PC-3 (cell line): ENCODE data around the gene TAF7. TPM values are rescaled to one million over a fixed set of nuclear protein-coding genes. Genes with fewer than 3 reads are reported as not detected.

Experiments
- ATAC-seq: fragments of 200-7000 bp; cut with Tn5 transposase; 2 replicates; pipeline ENCODE4 v1.9.1; 2020; ENCODE audit warnings: mild to moderate bottlenecking, moderate library complexity
- BruUV-seq: library from RNA; stranded (reverse); fragments of 400-500 nt; replicated peaks from 2 replicates; lab custom pipeline; 2021; lab: Mats Ljungman, UMichigan
- CTCF ChIA-PET: fragments of 300-600 bp; sonication (Branson Sonifier 250); formaldehyde crosslinking; loops from one replicate; lab custom pipeline; 2022; ENCODE audit warnings: antibody characterized with exemption; lab: Charles Lee
- POLR2A ChIA-PET: fragments of 300-600 bp; sonication (Branson Sonifier 250); formaldehyde crosslinking; loops from one replicate; lab custom pipeline; 2022; ENCODE audit warnings: antibody characterized with exemption; ENCODE audit not compliant: unreplicated experiment; lab: Charles Lee
- DNase-seq: peaks from one replicate; pipeline ENCODE4 v3.0.0-alpha.2; 2015
- H2AFZ ChIP-seq: fragments of 300-600 bp; sonication (generic); 2 replicates; pipeline ENCODE4 v1.6.0; 2016; ENCODE audit warnings: antibody characterized with exemption, low read length
- H3F3A ChIP-seq: fragments of 300-600 bp; sonication (generic); one replicate; pipeline ENCODE4 v1.6.0; 2017; ENCODE audit warnings: antibody characterized with exemption, low read length, control low read depth, mild to moderate bottlenecking; ENCODE audit not compliant: unreplicated experiment
- H3K27ac ChIP-seq: fragments of 300-600 bp; sonication (generic); 2 replicates; pipeline ENCODE4 v1.5.1; 2016; ENCODE audit warnings: mild to moderate bottlenecking, low read length
- H3K27me3 ChIP-seq: fragments of 300-600 bp; sonication (generic); 2 replicates; pipeline ENCODE4 v1.6.1; 2016; ENCODE audit warnings: low read length, mixed read lengths
- H3K36me3 ChIP-seq: fragments of 300-600 bp; sonication (generic); 2 replicates; pipeline ENCODE4 v1.6.1; 2016; ENCODE audit warnings: low read depth, mixed run types, low read length, mixed read lengths
- H3K4me1 ChIP-seq: fragments of 300-600 bp; sonication (generic); 2 replicates; pipeline ENCODE4 v1.5.1; 2016; ENCODE audit warnings: low read length; ENCODE audit not compliant: insufficient read depth
- H3K4me2 ChIP-seq: fragments of 300-600 bp; sonication (generic); 2 replicates; pipeline ENCODE4 v1.6.0; 2016; ENCODE audit warnings: low read length
- H3K4me3 ChIP-seq: fragments of 300-600 bp; sonication (generic); 2 replicates; pipeline ENCODE4 v1.5.1; 2016; ENCODE audit warnings: mild to moderate bottlenecking, low read length, mixed read lengths
- H3K79me2 ChIP-seq: fragments of 300-600 bp; sonication (generic); 2 replicates; pipeline ENCODE4 v1.6.1; 2017; ENCODE audit warnings: low read length, mixed read lengths
- H3K9ac ChIP-seq: fragments of 300-600 bp; sonication (generic); 2 replicates; pipeline ENCODE4 v1.6.0; 2016; ENCODE audit warnings: mild to moderate bottlenecking, low read length
- H3K9me2 ChIP-seq: fragments of 300-600 bp; sonication (generic); replicated peaks from 2 replicates; pipeline ENCODE4 v1.6.1; 2016; ENCODE audit warnings: mixed run types, low read length, mixed read lengths
- H3K9me3 ChIP-seq: fragments of 300-600 bp; sonication (generic); 2 replicates; pipeline ENCODE4 v1.6.1; 2016; ENCODE audit warnings: low read length, mixed read lengths
- H4K20me1 ChIP-seq: fragments of 300-600 bp; sonication (generic); 2 replicates; pipeline ENCODE4 v1.6.1; 2016; ENCODE audit warnings: low read length, mixed read lengths
- CTCF ChIP-seq: fragments of 300-600 bp; sonication (generic); conservative IDR thresholded peaks from 2 replicates; pipeline ENCODE4 v1.5.1; 2017; ENCODE audit warnings: antibody characterized with exemption, low read depth, mild to moderate bottlenecking, low read length
- EZH2 ChIP-seq: fragments of 300-600 bp; sonication (generic); IDR thresholded peaks from one replicate; pipeline ENCODE4 v1.6.1; 2017; ENCODE audit warnings: antibody characterized with exemption, mild to moderate bottlenecking, low read length; ENCODE audit not compliant: unreplicated experiment
- EZH2phosphoT487 ChIP-seq: fragments of 300-600 bp; sonication (generic); IDR thresholded peaks from 2 replicates; pipeline ENCODE4 v1.6.1; 2018; ENCODE audit warnings: mild to moderate bottlenecking, antibody characterized with exemption, low read length, borderline replicate concordance
- intact Hi-C: fragments of 100-400 bp; cut with micrococcal nuclease; formaldehyde crosslinking; loops from 2 replicates; pipeline ENCODE4 v1.9.0; 2023
- total RNA-seq: library from RNA; depleted of rRNA; stranded (reverse); fragments of >200 nt; gene quantifications from 2 replicates; pipeline ENCODE4 v1.2.3, GENCODE V29; 2014; rRNA removed

The TAF7 gene
- total RNA-seq, 1 experiment from 2014 or later, result 32.3 TPM

DNA sequence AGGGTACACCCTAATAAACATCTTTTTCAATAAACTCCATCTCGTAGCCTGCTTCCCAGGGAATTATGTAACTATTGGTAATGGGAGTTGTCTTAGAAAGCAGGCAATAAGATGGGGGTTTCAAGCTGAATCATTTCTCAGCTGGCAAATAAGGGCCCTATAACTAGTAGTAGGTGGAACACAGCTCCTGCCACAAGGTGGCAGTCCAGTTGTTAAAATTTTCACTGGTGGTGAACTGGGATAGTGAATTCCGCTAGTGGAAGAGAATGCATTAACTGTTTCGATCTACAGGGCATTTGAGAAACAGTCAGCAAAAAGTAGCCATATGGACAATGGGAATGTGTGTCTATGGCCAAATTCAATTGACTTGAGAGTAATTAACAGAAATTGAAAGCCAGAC, 47.7 kb downstream of the TAF7 start:
- no peaks in the 10 kb centered on the region for H4K20me1 ChIP-seq
- no peaks in the 10 kb centered on the region; the same call in 1 of the 2 replicates for H3K36me3 ChIP-seq
- no TSS peak for BruUV-seq
- H3K9me3 ChIP-seq, result no peaks in the 10 kb centered on the region
- intact Hi-C loops, result no loop called here
- H3K4me3 ChIP-seq, result no peak overlapping the region
- H3K9ac ChIP-seq, result no peak overlapping the region
- no peak overlapping the region for H2AFZ ChIP-seq
- ChIA-PET POLR2A (no interaction called here), CTCF (no interaction called here)
- TF ChIP-seq EZH2phosphoT487 (no peak), CTCF (peak; percentile 17; the same call in 1 of the 2 replicates), EZH2 (no peak)
- ATAC-seq (no peak), DNase-seq (no peak)
- H3K9me2 ChIP-seq, result no peaks in the 10 kb centered on the region
- no peaks in the 10 kb centered on the region for H3K79me2 ChIP-seq
- no peak overlapping the region for H3K27ac ChIP-seq
- H3K4me2 ChIP-seq, result no peak overlapping the region
- no peaks in the 10 kb centered on the region for H3K4me1 ChIP-seq
- no peaks in the 10 kb centered on the region for H3K27me3 ChIP-seq
- no peaks in the 10 kb centered on the region for H3F3A ChIP-seq

GRCh38 chr5:141269195-141269594, 51.4 kb downstream of the TAF7 start:
- intact Hi-C loops, result no loop called here
- no peak for ATAC-seq
- DNase-seq, result no peak
- Histone ChIP-seq H3K9ac (no peak overlapping the region), H3K9me2 (no peaks in the 10 kb centered on the region), H3K27me3 (no peaks in the 10 kb centered on the region), H3K4me1 (no peaks in the 10 kb centered on the region), H3K4me3 (no peak overlapping the region), H3K36me3 (no peaks in the 10 kb centered on the region; the same call in 1 of the 2 replicates), H3K4me2 (no peak overlapping the region), H3K9me3 (peaks cover 6% of the 10 kb centered on the region; the same call in 1 of the 2 replicates), H2AFZ (no peak overlapping the region), H3K79me2 (no peaks in the 10 kb centered on the region), H4K20me1 (no peaks in the 10 kb centered on the region), H3F3A (no peaks in the 10 kb centered on the region), H3K27ac (no peak overlapping the region)
- TF ChIP-seq EZH2 (no peak), CTCF (no peak), EZH2phosphoT487 (no peak)
- no TSS peak for BruUV-seq
- POLR2A ChIA-PET, result interaction anchor here (0.7 kb wide), 1 partner anchor 291 kb away, joined by 3 read pairs; no protein-coding TSS in a partner anchor
- CTCF ChIA-PET, result no interaction called here

Other genes with a start within 250 kb of the TAF7 start
- gene PCDHB2, start 226.2 kb downstream of the TAF7 start, total RNA-seq, result 13.8 and 15.0 TPM in 2 replicates
- gene PCDHB3, start 220.3 kb downstream of the TAF7 start, total RNA-seq, result 0.36 and 0.58 TPM in 2 replicates
- 0.07 and 0.52 TPM in 2 replicates for gene PCDHB4, start 199.0 kb downstream of the TAF7 start, total RNA-seq
- gene PCDHB5, start 185.6 kb downstream of the TAF7 start, total RNA-seq, result 0.12 and 0.69 TPM in 2 replicates
- not detected in 2 replicates for gene PCDHB6, start 170.7 kb downstream of the TAF7 start, total RNA-seq
- 0.22 TPM in 1 of 2 replicates, not detected in the other for gene PCDHB7, start 148.1 kb downstream of the TAF7 start, total RNA-seq
- gene PCDHB8, start 143.0 kb downstream of the TAF7 start, total RNA-seq, result 0.22 and 0.40 TPM in 2 replicates
- gene PCDHB16, start 138.4 kb downstream of the TAF7 start, total RNA-seq, result 0.46 TPM in 1 of 2 replicates, not detected in the other
- 0.23 and 0.73 TPM in 2 replicates for gene PCDHB9, start 133.6 kb downstream of the TAF7 start, total RNA-seq
- 0.33 and 0.35 TPM in 2 replicates for gene PCDHB10, start 128.4 kb downstream of the TAF7 start, total RNA-seq
- 0.40 and 0.69 TPM in 2 replicates for gene PCDHB11, start 121.2 kb downstream of the TAF7 start, total RNA-seq
- 0.15 and 0.63 TPM in 2 replicates for gene PCDHB12, start 112.1 kb downstream of the TAF7 start, total RNA-seq
- gene PCDHB13, start 106.9 kb downstream of the TAF7 start, total RNA-seq, result 0.40 and 0.52 TPM in 2 replicates
- 0.58 and 0.87 TPM in 2 replicates for gene PCDHB14, start 97.4 kb downstream of the TAF7 start, total RNA-seq
- gene PCDHB15, start 75.4 kb downstream of the TAF7 start, total RNA-seq, result not detected in 2 replicates
- gene SLC25A2, start 16.7 kb downstream of the TAF7 start, total RNA-seq, result 0.18 and 0.40 TPM in 2 replicates
- gene PCDHGA1, start 9.7 kb upstream of the TAF7 start, total RNA-seq, result 0.04 and 0.06 TPM in 2 replicates
- gene PCDHGA2, start 18.0 kb upstream of the TAF7 start, total RNA-seq, result not detected in 2 replicates
- not detected in 2 replicates for gene PCDHGA3, start 23.0 kb upstream of the TAF7 start, total RNA-seq
- 0.04 TPM in 1 of 2 replicates, not detected in the other for gene PCDHGB1, start 29.3 kb upstream of the TAF7 start, total RNA-seq
- 0.04 TPM in 1 of 2 replicates, not detected in the other for gene PCDHGA4, start 34.2 kb upstream of the TAF7 start, total RNA-seq
- gene PCDHGB2, start 39.2 kb upstream of the TAF7 start, total RNA-seq, result 1.4 and 2.2 TPM in 2 replicates
- gene PCDHGA5, start 43.4 kb upstream of the TAF7 start, total RNA-seq, result 0.98 and 2.4 TPM in 2 replicates
- gene PCDHGB3, start 49.5 kb upstream of the TAF7 start, total RNA-seq, result 1.2 and 1.3 TPM in 2 replicates
- gene PCDHGA6, start 53.1 kb upstream of the TAF7 start, total RNA-seq, result 1.3 and 1.6 TPM in 2 replicates
- 0.51 and 0.75 TPM in 2 replicates for gene PCDHGA7, start 62.0 kb upstream of the TAF7 start, total RNA-seq
- 0.73 and 1.3 TPM in 2 replicates for gene PCDHGB4, start 66.9 kb upstream of the TAF7 start, total RNA-seq
- 0.23 and 0.51 TPM in 2 replicates for gene PCDHGA8, start 71.8 kb upstream of the TAF7 start, total RNA-seq
- 9.0 and 10.3 TPM in 2 replicates for gene PCDHGB5, start 77.2 kb upstream of the TAF7 start, total RNA-seq
- gene PCDHGA9, start 82.0 kb upstream of the TAF7 start, total RNA-seq, result 1.9 and 2.9 TPM in 2 replicates
- gene PCDHGB6, start 87.2 kb upstream of the TAF7 start, total RNA-seq, result 1.1 and 1.8 TPM in 2 replicates
- gene PCDHGA10, start 92.2 kb upstream of the TAF7 start, total RNA-seq, result 0.23 and 0.84 TPM in 2 replicates
- gene PCDHGB7, start 96.9 kb upstream of the TAF7 start, total RNA-seq, result 0.44 and 1.4 TPM in 2 replicates
- 0.66 and 0.92 TPM in 2 replicates for gene PCDHGA11, start 100.3 kb upstream of the TAF7 start, total RNA-seq
- 0.11 and 0.52 TPM in 2 replicates for gene PCDHGA12, start 109.7 kb upstream of the TAF7 start, total RNA-seq
- gene PCDHGC3, start 155.2 kb upstream of the TAF7 start, total RNA-seq, result 0.35 and 2.1 TPM in 2 replicates
- gene PCDHGC4, start 164.2 kb upstream of the TAF7 start, total RNA-seq, result 0.58 and 1.5 TPM in 2 replicates
- gene PCDHGC5, start 168.3 kb upstream of the TAF7 start, total RNA-seq, result 0.40 and 0.46 TPM in 2 replicates